Measurements from ENCODE around the gene SOX21.
"Not testable (repeated sequence)": the region's sequence is repeated elsewhere in the genome, so short reads cannot be mapped to it uniquely, and the experiment has no call there.

SOX21 gene

GRCh38 chr13:94712287-94712811 lies at the start of gene SOX21:
SOX21 (minus strand) TSS chr13:94712545; CDS start chr13:94712049, 496 bp downstream.
- DNase-seq (ENCODE audit: low read depth): no peak

- no peak for DNase-seq (ENCODE audit: low read depth)
Measured at GRCh38 chr13:94761407-94761806, 49.1 kb upstream of the SOX21 start.

DNA sequence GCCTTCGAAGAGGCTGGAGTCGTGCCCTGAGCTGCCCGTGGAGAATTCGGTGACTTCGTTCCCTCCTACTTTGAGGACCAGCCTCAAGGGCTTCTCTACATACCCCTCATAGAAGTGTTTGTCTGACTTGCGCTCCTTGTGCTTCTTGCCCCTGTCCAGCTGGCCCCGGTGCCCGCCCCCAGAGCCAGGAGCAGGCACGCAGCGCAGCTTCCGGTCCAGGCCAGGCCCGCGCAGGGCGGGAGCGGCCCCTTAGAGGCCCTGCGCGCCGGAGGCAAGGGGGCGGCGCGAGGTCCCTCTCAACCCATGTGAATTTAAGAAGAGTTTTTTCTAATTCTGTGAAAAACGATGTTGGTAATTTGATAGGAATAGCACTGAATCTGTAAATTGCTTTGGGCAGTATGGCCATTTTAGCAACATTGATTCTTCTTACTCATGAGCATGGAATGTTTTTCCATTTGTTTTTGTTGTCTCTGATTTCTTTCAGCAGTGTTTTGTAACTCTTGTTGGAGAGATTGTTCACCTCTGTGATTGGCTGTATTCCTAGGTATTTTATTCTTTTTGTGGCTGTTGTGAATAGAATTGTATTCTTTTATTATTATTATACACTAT lies 46.9 kb upstream of the SOX21 start:
- DNase-seq (ENCODE audit: low read depth): no peak

DNA sequence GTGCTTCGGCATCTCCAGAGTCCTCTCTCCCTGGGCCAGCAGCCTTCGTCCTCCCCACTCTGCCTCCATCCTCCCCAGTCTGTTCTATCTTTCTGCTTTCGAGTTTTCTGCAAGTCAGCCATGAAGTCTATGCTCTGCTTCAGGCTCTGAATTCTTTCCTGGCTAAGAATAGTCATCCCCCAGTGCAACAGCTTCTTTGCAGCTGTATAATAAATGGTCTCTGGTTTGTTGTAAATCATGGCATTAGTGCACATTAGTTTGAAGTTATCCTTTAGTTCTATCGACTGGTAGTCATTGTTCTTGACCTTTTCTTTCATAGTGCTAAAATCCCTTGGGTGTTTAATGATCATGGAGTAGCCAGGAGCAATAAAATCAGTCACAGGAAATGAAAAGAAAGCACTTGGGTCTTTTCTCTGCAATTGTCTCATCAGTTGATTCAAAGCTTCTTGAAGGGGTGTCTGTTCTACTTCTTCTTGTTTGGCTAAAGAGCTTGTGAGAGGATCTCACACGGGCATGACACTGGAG lies 46.2 kb upstream of the SOX21 start:
- DNase-seq (ENCODE audit: low read depth): no peak

GRCh38 chr13:94753327-94753726 lies 41.0 kb upstream of the SOX21 start:
- no peak for DNase-seq (ENCODE audit: low read depth)

- DNase-seq (ENCODE audit: low read depth): no peak
Measured at GRCh38 chr13:94749162-94749561, 36.8 kb upstream of the SOX21 start.

DNA sequence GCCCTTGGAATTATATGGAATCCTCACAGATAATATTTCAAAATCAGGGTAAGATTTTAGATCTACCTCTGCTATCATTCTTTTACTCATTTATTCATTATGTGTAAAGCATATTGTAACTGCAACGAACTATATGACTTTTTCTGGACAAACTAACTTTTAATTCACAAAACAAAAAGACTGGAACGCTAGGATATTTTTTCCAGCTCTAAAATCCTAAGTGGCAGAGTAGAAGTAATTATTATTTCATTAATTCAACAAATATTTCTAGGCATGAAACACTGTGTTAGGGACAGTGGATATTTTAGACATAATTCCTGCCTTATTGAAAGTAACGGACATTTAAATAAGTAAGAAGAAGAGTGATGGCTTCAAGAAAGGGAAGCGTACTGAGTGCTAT lies 26.9 kb upstream of the SOX21 start:
- no peak for DNase-seq (ENCODE audit: low read depth)

DNA sequence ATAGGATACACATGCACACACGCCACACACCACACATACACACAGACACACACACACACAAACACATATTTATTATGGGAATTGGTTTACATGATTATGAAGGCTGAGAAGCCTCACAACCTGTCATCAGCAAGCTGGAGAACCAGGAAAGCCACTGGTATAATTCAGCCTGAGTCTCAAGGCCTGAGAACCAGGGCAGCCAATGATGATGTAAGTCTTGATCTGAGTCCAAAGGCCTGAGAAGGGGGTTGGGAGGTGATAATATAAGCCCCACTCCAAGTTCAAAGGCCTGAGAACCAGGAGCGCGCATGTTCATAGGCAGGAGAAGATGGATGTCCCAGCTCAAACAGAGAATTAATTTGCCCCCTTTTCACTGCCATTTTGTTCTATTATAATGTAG lies 18.7 kb upstream of the SOX21 start:
- DNase-seq (ENCODE audit: low read depth): no peak

GRCh38 chr13:94729941-94730340 lies 17.6 kb upstream of the SOX21 start:
- DNase-seq (ENCODE audit: low read depth): not testable (repeated sequence)

GRCh38 chr13:94726425-94726824 lies 14.1 kb upstream of the SOX21 start:
- DNase-seq (ENCODE audit: low read depth): no peak

DNA sequence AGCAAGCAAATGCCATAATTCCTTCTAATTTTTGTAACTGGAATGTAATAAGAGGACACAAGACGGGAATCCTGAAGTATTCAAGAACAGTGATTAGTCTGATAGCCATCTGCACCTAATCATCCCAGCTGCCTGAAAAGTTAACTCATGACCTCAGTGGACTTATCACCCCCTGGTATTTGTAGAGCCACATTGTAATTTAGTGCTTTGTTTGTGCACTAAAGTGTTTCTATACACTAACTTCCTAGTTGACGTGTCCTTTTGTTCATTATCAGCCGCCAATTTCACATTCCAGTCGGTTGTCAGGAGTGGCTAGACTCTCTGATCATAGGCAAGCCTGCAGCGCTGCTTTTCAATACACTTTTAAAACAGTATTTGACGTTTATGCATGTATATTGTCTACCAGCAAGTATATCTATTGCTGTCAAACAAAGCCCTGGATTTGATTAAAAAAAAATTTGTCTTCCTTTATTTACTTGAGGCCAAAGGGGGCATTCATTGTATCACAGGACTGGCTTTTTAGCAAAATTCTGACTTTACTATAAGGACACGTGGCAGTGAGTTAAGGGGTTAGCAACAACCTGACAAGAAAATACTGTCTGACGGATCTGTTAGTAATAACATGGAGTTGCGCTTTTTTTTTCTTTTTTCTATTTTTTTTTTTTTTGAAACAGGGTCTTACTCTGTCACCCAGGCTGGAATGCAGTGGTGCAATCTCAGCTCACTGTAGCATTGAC lies 10.4 kb upstream of the SOX21 start:
- no peak for DNase-seq (ENCODE audit: low read depth)

- DNase-seq (ENCODE audit: low read depth): not testable (repeated sequence)
Measured at GRCh38 chr13:94718697-94719096, 6.4 kb upstream of the SOX21 start.

DNA sequence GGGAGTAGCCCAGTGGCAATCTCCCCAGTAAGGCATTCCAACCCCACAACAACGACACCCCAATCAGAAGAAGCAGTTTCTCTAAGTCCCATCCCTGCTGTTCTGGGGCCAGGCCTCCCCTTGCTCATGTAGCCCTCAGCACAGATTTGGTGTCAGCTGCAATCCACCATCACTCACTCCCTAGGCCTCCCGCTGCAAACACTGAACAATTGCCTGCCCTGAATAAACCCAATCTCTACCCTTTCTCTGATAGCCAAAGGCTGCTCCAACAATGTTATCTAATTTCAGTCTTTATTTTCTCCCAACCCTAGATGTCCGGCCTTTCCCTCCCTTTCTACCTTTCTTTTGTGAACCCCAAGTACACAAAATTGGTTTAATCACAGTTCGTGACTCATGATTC lies 5.6 kb upstream of the SOX21 start:
- no peak for DNase-seq (ENCODE audit: low read depth)

DNA sequence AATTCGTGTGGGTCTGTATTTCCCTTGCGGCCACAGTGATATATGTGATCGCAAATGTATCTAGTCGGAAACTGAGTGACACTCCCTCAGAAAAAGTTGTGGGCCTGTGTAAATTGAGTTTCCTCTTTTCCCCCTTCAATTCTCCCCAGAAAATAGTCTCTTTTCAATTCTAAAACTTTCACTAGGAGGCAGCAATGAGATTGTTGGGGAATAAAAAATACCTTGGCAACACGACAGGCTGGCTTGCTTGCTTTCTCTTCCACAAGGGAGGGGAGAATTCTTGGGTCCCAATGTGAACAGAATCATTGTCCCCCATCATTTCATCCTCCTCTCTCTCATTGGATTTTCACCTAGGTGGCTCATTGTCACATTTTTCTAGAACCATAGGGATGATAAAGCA lies 3.7 kb upstream of the SOX21 start:
- no peak for DNase-seq (ENCODE audit: low read depth)

GRCh38 chr13:94713561-94714182 lies 1.3 kb upstream of the SOX21 start:
- no peak for DNase-seq (ENCODE audit: low read depth)

GRCh38 chr13:94712812-94713560 lies 641 bp upstream of the SOX21 start:
- DNase-seq (ENCODE audit: low read depth): no peak

GRCh38 chr13:94711561-94712286 lies 621 bp downstream of the SOX21 start:
- no peak for DNase-seq (ENCODE audit: low read depth)

DNA sequence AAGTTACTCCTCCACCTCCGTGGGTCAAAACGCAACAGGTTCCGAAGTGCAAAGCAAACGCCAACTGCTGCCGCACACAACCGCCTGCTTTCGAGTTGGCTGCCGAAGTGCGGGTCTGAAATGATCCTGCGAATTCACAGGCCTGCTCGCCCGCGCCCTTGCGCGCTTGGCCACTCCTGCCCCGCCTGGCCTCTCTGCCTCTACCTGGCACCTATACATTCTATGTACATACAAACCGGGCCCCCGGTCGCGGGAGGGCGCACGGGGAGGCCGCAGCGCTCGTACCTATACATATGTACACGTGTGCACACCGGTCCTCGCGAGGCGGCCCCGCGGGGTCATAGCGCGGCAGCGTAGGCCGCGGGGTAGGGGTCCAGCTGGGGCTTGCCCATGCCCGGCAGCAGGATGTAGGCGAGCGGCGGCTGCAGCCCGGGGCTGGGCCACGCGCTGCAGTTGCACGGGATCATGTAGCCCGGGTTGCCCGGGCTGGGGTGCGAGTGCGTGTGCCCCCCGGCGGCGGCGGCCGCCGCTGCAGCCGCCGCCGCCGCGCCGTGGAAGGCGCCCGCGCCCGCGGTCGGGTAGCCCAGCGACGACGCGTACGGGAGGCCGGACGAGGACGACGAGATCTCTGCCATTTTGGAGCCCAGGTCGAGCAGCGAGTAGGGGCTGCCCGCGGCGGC lies 1.3 kb downstream of the SOX21 start:
- DNase-seq (ENCODE audit: low read depth): no peak

GRCh38 chr13:94710065-94710781 lies 2.1 kb downstream of the SOX21 start:
- DNase-seq (ENCODE audit: low read depth): no peak
